Epithelial cell of esophagus (primary cell): ENCODE results near the gene SLC22A14.
A peak's percentile ranks its signal among the peaks of the same experiment; 100 is the strongest.

Experiments used
- DNase-seq: peaks from one replicate; pipeline ENCODE4 v3.0.0; 2010; ENCODE audit warnings: low read depth
- H3K4me3 ChIP-seq: 2 replicates; pipeline ENCODE4 v1.5.1; 2011; ENCODE audit warnings: mild to moderate bottlenecking, low read length, control low read depth
- TF ChIP-seq, protein P1 (sequence below): IDR thresholded peaks from 2 replicates; pipeline ENCODE4 v1.5.1; 2011; ENCODE audit warnings: low read depth, mild to moderate bottlenecking, low read length, control low read depth, inconsistent platforms; ENCODE audit not compliant: insufficient read depth; ENCODE audit errors: missing control alignments

Gene SLC22A14

DNA sequence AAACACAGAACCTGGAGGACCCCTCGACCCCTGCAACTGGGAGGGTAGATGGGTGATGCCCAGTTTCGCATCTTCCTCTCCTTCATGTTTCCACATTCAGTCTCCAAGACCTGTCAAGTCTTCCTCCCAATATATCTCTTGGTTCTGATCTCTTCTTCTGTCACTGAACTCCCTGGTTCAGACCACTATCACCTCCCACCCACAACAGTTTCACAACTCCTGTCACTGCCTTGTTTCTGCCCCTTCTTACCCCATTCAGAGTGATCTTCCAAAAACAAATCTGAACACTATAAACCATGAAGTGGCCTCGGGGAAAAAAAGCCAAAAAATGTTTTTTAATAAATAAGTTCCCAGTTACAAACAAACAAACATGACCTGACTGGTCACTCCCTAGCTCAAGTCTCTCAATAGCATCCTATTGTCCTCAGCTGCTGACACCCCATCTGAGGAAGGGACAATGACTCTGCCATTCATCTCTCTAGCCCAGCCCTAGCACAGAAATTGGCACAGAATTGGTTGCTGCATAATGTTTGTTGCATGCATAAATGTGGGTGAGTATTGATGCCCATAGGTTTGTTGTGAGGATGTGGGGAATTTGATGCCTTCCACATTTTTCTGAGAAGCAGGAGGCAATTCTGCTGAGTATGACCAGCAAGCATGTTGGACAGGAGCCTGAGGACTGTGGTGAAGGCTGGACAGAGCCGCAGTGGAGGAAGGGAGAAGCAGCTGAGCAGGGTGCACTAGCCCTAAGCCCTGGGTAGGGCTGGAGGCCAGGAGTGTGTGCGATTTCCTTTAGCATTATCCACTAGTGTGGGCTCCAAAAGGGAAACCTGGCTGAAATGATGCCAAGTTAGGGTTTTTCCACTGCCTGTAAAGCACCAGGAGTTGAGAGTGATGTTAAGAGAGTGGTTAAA lies 52.3 kb downstream of the SLC22A14 start:
- TF ChIP-seq, protein P1, sequence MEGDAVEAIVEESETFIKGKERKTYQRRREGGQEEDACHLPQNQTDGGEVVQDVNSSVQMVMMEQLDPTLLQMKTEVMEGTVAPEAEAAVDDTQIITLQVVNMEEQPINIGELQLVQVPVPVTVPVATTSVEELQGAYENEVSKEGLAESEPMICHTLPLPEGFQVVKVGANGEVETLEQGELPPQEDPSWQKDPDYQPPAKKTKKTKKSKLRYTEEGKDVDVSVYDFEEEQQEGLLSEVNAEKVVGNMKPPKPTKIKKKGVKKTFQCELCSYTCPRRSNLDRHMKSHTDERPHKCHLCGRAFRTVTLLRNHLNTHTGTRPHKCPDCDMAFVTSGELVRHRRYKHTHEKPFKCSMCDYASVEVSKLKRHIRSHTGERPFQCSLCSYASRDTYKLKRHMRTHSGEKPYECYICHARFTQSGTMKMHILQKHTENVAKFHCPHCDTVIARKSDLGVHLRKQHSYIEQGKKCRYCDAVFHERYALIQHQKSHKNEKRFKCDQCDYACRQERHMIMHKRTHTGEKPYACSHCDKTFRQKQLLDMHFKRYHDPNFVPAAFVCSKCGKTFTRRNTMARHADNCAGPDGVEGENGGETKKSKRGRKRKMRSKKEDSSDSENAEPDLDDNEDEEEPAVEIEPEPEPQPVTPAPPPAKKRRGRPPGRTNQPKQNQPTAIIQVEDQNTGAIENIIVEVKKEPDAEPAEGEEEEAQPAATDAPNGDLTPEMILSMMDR: no peak
- no peak for DNase-seq
- no peak overlapping the region for H3K4me3 ChIP-seq

DNA sequence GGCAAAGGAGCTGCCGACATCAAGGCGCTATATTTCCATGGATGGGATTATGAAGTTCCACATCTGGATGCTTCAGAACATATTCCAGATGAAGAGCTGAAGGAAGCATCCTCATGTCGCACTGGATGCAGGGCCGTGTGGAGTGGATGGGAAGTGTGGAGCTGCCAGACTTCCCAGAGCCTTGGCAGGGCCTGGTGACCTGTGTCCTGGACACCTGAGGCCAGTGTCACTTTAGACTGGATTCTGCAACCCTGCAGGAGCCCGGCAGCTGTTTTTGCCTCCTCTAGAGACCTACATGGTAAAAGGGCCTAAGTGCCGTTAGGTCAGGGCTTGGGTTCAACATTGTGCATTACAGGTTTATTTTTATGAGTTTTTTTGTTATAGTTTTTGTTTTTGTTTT lies 53.2 kb downstream of the SLC22A14 start:
- DNase-seq: no peak
- TF ChIP-seq, protein P1: no peak
- H3K4me3 ChIP-seq: no peak overlapping the region

DNA sequence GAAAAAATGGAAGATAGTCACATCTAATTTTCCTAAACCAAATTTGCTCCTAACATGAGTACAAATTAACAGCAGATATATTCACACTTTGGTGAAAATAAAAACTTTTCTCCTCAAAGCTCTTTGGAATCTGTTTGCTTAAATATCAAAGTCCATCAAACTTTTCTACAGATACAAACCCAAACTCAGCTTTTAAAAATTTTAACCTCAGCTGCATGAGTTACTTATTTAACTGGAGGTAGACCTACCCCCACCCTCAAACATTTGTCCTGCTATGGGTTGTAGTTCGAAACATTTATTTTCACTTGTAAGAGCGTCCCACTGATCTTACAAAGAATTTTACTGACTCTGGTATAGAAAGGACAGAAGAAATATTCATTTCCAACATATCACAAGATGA lies 55.6 kb downstream of the SLC22A14 start:
- DNase-seq: no peak
- H3K4me3 ChIP-seq: no peak overlapping the region
- TF ChIP-seq, protein P1: no peak

DNA sequence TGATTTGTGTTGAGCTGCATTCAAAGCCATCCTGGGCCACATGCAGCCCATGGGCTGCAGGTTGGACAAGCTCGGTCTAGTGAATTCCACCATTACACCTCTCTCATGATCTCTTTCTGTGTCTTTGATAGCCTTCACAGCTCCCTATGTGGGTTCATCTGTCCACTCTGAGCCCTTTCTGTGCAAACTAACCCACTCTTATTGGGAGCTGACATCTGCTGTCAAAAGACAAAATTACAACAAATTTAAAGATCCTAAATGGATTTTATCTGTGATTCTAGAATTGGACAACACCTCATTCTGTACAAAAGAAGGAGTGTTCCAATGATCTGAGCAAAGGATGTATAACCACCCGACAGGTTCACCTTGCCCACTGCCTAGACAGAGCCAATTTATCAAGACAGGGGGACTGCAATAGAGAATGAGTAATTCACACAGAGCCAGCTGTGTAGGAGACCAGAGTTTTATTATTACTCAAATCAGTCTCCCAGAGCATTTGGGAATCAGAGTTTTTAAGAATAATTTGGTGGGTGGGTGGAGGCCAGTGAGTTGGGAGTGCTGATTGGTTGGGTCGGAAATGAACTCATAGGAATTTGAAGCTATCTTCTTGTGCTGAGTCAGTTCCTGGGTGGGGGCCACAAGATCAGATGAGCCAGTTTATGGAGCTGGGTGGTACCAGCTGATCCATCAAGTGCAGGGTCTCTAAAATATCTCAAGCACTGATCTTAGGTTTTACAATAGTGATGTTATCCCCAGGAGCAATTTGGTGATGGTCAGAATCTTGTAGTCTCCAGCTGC lies 61.9 kb downstream of the SLC22A14 start:
- TF ChIP-seq, protein P1: no peak
- no peak for DNase-seq
- no peak overlapping the region for H3K4me3 ChIP-seq

DNA sequence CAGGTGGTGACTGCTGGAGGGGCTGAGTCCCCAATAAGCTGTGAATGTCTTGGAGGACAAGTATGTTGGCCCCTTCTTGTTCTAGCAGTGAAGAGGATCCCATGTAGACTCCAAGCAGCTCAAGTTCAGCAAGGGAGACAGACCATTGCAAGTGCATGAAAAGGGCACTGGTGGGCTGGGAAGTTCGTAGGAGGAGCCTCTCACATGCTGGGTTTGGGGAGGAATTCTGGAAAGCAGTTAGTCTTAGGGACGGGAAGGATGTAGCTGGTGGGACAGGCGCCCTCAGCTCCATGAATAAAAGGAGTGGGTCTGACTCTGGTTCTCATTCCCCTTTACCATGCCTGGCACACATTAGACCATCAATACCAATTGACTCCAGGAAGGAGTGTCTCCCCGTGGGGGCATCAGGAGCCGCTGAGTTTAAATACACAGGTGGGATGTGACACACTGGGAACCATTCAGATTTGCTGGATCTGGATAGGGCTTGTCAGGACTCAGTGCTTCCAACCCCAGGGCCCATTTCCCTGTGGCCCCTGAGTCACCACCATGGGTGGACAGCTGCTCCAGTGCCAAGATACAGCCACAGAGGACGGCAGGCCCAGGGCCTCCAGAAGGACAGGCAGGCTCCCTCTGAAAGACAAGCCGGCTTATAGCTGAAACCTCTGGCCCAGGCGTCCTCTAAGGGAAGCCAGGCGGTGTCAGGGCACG lies 63.9 kb downstream of the SLC22A14 start:
- peak overlapping the region; percentile 62 for H3K4me3 ChIP-seq
- TF ChIP-seq, protein P1: no peak
- DNase-seq: no peak

DNA sequence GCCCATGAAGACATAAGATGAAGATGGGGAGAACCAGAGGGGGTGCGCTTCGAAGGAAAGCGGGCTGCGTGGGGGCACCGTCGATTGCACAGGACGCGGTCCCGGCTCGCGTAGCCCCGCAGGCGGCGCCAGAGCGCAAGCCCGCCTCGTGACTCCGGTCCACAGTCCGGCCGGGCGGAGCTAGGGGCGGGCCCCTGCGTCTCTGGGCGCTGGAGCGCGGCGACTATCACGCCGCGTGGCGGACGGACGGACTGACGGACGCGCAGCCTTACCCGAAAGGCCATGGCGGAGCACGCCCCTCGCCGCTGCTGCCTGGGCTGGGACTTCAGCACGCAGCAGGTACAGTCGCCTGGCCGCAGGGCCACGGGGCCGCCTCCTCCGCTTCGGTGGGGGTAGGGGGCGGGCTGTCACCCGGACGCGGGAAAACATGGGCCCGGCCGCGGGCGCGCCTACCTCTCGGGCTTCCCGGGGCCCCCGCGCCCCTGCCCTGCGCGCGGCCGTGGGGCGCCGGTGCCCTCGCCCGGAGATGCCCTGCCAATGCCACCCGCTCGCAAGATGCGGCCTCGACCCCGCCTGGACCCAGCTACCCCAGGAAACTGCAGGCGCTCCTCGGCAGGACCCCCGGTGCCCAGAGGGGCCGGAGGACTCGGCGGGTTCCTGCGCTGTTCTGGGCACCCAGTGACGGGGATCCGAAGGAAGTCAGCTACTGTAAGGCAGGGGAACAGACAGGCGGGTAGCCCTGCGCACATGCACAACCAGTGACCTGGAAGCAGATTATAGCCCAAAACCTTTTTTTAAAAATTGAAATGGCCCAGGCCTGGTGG lies 64.7 kb downstream of the SLC22A14 start, which contains the start of gene XYLB:
Gene XYLB (plus strand): TSS at position 199 of the 824 bp plus-strand sequence. CDS start 84 bp downstream, at position 283.
- DNase-seq: peak; percentile 79
- H3K4me3 ChIP-seq: peak within 1 kb of the TSS; percentile 62
- TF ChIP-seq, protein P1: peak; percentile 60
